PC-9 (cell line): Measurements from ENCODE around the gene CNTFR.

Experiments used
- EZH2 ChIP-seq: fragments of 200-600 bp; sonication (generic); IDR thresholded peaks from 2 replicates; pipeline ENCODE4 v1.8.0; 2017; ENCODE audit warnings: antibody characterized with exemption, low read depth
- TF ChIP-seq, protein P1 (sequence below): fragments of 200-600 bp; sonication (generic); conservative IDR thresholded peaks from 2 replicates; pipeline ENCODE4 v1.6.1; 2017; ENCODE audit warnings: mixed run types, antibody characterized with exemption, mild to moderate bottlenecking, moderate library complexity

DNA sequence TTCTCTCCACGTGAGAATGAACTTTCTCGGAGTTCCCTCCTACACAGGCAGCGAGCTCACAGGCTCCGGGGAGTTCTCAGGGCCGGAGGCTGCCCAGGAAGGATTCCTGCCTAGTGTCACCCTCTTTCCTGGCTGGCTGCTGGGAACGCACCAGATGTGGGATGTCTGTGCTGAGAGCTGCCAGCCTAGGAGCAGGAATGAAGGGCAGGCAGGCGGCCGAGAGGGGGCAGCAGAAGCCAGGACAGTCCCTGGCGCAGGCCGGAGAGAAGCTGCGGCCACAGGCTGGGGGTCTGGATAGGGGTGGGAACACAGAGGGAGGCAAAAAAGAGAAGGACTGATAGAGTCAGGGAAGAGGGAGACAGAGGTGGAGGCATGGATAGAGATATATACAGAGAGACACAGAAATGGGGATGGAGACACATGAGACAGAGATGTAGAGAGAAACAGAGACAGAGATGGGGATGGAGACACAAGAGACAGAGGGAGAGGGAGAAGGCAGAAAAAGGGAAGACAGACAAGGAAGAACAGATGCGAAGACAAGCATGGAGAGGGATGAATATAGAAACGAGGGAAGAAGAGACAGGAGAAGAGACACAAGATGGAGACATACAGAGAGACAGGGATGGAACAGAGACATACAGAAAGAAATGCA lies 41.4 kb downstream of the CNTFR start:
- TF ChIP-seq, protein P1, sequence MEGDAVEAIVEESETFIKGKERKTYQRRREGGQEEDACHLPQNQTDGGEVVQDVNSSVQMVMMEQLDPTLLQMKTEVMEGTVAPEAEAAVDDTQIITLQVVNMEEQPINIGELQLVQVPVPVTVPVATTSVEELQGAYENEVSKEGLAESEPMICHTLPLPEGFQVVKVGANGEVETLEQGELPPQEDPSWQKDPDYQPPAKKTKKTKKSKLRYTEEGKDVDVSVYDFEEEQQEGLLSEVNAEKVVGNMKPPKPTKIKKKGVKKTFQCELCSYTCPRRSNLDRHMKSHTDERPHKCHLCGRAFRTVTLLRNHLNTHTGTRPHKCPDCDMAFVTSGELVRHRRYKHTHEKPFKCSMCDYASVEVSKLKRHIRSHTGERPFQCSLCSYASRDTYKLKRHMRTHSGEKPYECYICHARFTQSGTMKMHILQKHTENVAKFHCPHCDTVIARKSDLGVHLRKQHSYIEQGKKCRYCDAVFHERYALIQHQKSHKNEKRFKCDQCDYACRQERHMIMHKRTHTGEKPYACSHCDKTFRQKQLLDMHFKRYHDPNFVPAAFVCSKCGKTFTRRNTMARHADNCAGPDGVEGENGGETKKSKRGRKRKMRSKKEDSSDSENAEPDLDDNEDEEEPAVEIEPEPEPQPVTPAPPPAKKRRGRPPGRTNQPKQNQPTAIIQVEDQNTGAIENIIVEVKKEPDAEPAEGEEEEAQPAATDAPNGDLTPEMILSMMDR: peak; percentile 68
- TF ChIP-seq EZH2: no peak
